Vagina (tissue), 2 donors: ENCODE results near the gene TMEM266. TPM values are rescaled to one million over a fixed set of nuclear protein-coding genes. Genes with fewer than 3 reads are reported as not detected.

ENCODE experiments used
- DNase-seq, 2 donors: peaks; one replicate each; pipeline ENCODE4 v3.0.0-alpha.2; 2017; ENCODE audit errors: extremely low spot score in 2 of 2
- H3K27ac ChIP-seq: fragments of 200-600 bp; sonication (generic); one replicate; pipeline ENCODE4 v1.5.1; 2019
- H3K27me3 ChIP-seq: fragments of 200-600 bp; sonication (generic); one replicate; pipeline ENCODE4 v1.5.1; 2019
- H3K36me3 ChIP-seq, 2 donors: fragments of 200-600 bp; sonication (generic); one replicate each; pipeline ENCODE4 v1.5.1; 2017 to 2019
- H3K4me1 ChIP-seq: fragments of 200-600 bp; sonication (generic); one replicate; pipeline ENCODE4 v1.5.1; 2019
- H3K4me3 ChIP-seq, 2 donors: fragments of 200-600 bp; sonication (generic); 1 replicate in 1 of 2; 2 replicates in 1 of 2; pipeline ENCODE4 v1.5.1; 2016 to 2019
- H3K9me3 ChIP-seq: fragments of 200-600 bp; sonication (generic); one replicate; pipeline ENCODE4 v1.5.1; 2019
- CTCF ChIP-seq, 3 experiments: fragments of 450-650 bp in 2 of 3; fragments of 200-600 bp in 1 of 3; sonication (generic) in 1 of 3; IDR thresholded peaks; one replicate each; pipeline ENCODE4 v1.5.1; 2017 to 2019; ENCODE audit warnings: antibody characterized with exemption in 3 of 3, mild to moderate bottlenecking in 2 of 3, moderate library complexity in 2 of 3
- POLR2A ChIP-seq, 2 donors: fragments of 450-650 bp; IDR thresholded peaks; one replicate each; pipeline ENCODE4 v1.6.1; 2017; ENCODE audit warnings: antibody characterized with exemption in 2 of 2, mild to moderate bottlenecking in 2 of 2, moderate library complexity in 2 of 2
- POLR2AphosphoS5 ChIP-seq, 2 donors: sonication (generic); formaldehyde crosslinking; IDR thresholded peaks; one replicate each; pipeline ENCODE4 v1.9.0; 2017; ENCODE audit warnings: antibody characterized with exemption in 2 of 2, mild to moderate bottlenecking in 2 of 2, low read depth in 1 of 2; ENCODE audit not compliant: insufficient read depth in 1 of 2
- intact Hi-C: fragments of 100-400 bp; cut with DNase I; formaldehyde crosslinking; loops from one replicate; pipeline ENCODE4 v1.15.1; 2023
- total RNA-seq: library from RNA; depleted of rRNA; stranded (reverse); fragments of >200 nt; gene quantifications from one replicate; pipeline ENCODE4 v1.2.3, GENCODE V29; 2016

The TMEM266 gene
- total RNA-seq, 1 donor from 2014 or later, result not detected

DNA sequence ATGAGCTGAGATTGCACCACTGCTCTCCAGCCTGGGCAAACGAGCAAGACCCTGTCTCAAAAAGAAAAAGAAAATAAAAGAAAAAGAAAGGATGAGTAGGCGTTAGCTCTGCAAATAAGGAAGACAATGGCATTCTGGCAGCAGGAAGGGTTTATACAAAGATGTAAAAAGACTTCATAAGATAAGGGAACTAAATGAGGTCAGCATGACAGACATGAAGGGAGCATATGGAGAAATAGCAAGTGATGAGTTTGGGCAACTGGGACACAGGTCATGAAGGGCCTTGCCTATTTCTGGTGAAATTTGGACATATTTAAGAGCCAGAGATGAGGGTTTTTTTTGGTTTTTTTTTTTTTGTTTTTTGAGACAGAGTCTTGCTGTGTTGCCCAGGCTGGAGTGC is 24.5 kb downstream of the TMEM266 start:
- no peak for TF ChIP-seq POLR2A (IDR thresholded peaks at IDR 0.05)
- DNase-seq, result no peak
- H3K27ac ChIP-seq, result no peak overlapping the region
- intact Hi-C loops, result no loop called here
- no peaks in the 10 kb centered on the region for H3K27me3 ChIP-seq
- H3K4me3 ChIP-seq, result no peak overlapping the region
- no peaks in the 10 kb centered on the region for H3K36me3 ChIP-seq
- H3K9me3 ChIP-seq, result no peaks in the 10 kb centered on the region
- no peaks in the 10 kb centered on the region for H3K4me1 ChIP-seq

- intact Hi-C loops, result no loop called here
Measured at GRCh38 chr15:76098685-76099084, 38.9 kb downstream of the TMEM266 start.

DNA sequence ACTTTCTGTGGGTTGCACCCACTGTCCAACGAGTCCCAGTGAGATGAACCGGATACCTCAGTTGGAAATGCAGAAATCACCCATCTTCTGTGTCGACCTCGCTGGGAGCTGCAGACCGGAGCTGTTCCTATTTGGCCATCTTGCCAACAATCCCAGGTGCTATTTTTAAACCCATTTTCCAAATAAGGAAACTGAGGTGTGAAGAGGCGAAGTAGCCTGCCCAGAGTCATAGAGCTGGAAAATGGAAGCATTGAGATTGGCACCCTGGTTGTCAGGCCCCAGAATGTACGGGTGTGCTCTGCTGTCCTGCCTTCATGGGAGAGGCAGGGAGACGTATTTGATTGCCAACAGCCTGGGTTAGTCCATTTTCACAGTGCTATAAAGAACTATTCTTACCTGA is 39.6 kb downstream of the TMEM266 start:
- TF ChIP-seq POLR2A (IDR thresholded peaks at IDR 0.05) (no peak), CTCF (IDR thresholded peaks at IDR 0.05) (no peak), POLR2AphosphoS5 (IDR thresholded peaks at IDR 0.05; ENCODE audit: insufficient read depth in 1 of 2, low read depth in 1 of 2) (no peak)
- no peaks in the 10 kb centered on the region for H3K36me3 ChIP-seq
- H3K27me3 ChIP-seq, result no peaks in the 10 kb centered on the region
- DNase-seq, result no peak
- H3K9me3 ChIP-seq, result no peaks in the 10 kb centered on the region
- no peak overlapping the region for H3K27ac ChIP-seq
- H3K4me1 ChIP-seq, result no peaks in the 10 kb centered on the region
- intact Hi-C loops, result no loop called here
- H3K4me3 ChIP-seq, result no peak overlapping the region

More at GRCh38 chr15:76098685-76099084, 38.9 kb downstream of the TMEM266 start:
- H3K4me3 ChIP-seq, result no peak overlapping the region
- no peaks in the 10 kb centered on the region for H3K36me3 ChIP-seq
- no peaks in the 10 kb centered on the region for H3K27me3 ChIP-seq
- TF ChIP-seq POLR2A (IDR thresholded peaks at IDR 0.05) (no peak), POLR2AphosphoS5 (IDR thresholded peaks at IDR 0.05; ENCODE audit: insufficient read depth in 1 of 2, low read depth in 1 of 2) (no peak), CTCF (IDR thresholded peaks at IDR 0.05) (no peak)
- no peak overlapping the region for H3K27ac ChIP-seq
- no peaks in the 10 kb centered on the region for H3K9me3 ChIP-seq
- no peaks in the 10 kb centered on the region for H3K4me1 ChIP-seq
- DNase-seq, result no peak

DNA sequence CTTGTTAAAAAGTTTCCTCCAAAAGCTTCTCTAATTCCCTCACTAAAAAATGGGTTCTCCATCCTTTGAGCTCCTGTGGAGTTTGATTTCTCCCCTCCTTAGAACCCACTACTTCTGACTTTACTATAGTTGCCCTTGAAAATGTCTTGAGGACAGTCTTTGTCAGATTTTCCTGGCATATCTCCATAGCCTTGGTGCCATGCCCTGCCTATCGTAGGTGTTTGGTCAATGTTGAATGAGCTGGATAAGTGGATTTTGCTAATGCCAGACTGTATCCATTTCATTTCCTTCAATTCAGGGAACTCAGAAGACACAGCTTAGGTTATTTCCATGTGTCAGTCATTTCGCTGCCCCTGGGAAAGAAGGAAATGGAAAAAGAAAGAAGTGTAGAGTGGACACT is 40.6 kb downstream of the TMEM266 start:
- Histone ChIP-seq H3K4me1 (no peaks in the 10 kb centered on the region), H3K4me3 (no peak overlapping the region), H3K36me3 (no peaks in the 10 kb centered on the region), H3K27me3 (no peaks in the 10 kb centered on the region), H3K9me3 (no peaks in the 10 kb centered on the region), H3K27ac (no peak overlapping the region)
- no peak for TF ChIP-seq CTCF (IDR thresholded peaks at IDR 0.05)
- no peak for TF ChIP-seq POLR2A (IDR thresholded peaks at IDR 0.05)
- no peak for TF ChIP-seq POLR2AphosphoS5 (IDR thresholded peaks at IDR 0.05; ENCODE audit: insufficient read depth in 1 of 2, low read depth in 1 of 2)
- DNase-seq, result no peak
- intact Hi-C loops, result no loop called here

DNA sequence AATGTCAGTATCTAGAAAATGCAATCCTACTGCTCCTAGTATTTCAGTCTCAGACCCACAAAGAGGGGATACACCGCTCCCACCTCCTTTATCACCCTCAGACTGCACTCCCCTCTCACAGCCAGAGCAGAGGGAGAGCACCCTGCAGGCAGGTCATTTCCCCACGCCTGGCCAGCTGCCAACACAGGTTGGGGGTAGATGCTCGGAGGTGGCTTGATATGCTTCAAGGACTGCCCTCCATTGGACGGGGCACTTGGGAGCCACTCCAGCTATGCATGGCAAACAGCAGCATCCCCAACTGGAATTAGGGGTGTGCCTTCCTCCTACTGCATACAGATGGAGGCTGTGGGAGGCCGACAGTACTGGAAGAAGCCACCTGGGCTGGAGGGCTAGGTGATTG is 41.9 kb downstream of the TMEM266 start:
- Histone ChIP-seq H3K4me3 (no peak overlapping the region), H3K4me1 (no peaks in the 10 kb centered on the region), H3K27me3 (no peaks in the 10 kb centered on the region), H3K27ac (no peak overlapping the region), H3K9me3 (no peaks in the 10 kb centered on the region), H3K36me3 (no peaks in the 10 kb centered on the region)
- TF ChIP-seq POLR2AphosphoS5 (IDR thresholded peaks at IDR 0.05; ENCODE audit: insufficient read depth in 1 of 2, low read depth in 1 of 2) (no peak), POLR2A (IDR thresholded peaks at IDR 0.05) (no peak), CTCF (IDR thresholded peaks at IDR 0.05) (no peak)
- no peak for DNase-seq
- intact Hi-C loops, result no loop called here

DNA sequence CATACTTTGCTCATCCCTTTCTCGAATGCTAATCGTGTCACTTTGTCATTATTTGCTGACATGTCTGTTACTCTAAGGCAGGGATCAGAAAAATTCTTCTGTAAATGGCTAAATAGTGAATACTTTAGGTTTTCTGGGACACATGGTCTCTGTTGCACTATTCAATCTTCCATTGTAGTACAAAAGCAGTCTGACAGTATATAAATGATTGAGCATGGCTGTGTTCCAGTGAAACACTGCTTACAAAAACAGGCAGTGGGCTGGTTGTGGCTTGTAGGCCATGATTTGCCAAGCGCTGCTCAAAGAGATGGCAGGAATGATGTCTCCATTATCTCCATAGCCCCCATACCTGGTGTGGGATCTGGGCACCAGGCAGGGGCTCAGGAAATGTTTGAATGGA is 45.6 kb downstream of the TMEM266 start:
- DNase-seq, result no peak
- Histone ChIP-seq H3K27ac (no peak overlapping the region), H3K9me3 (no peaks in the 10 kb centered on the region), H3K4me3 (no peak overlapping the region), H3K4me1 (no peaks in the 10 kb centered on the region), H3K27me3 (no peaks in the 10 kb centered on the region), H3K36me3 (no peaks in the 10 kb centered on the region)
- TF ChIP-seq POLR2AphosphoS5 (IDR thresholded peaks at IDR 0.05; ENCODE audit: insufficient read depth in 1 of 2, low read depth in 1 of 2) (no peak), CTCF (IDR thresholded peaks at IDR 0.05) (no peak), POLR2A (IDR thresholded peaks at IDR 0.05) (no peak)
- intact Hi-C loops, result no loop called here
